Activated T-helper 9 cell treated with anti-CD3 and anti-CD28 coated beads, Interleukin-2, amount 50 U/mL, for 16 hours (primary cell): ENCODE results near the gene CASKIN1.

Experiments used
- DNase-seq: peaks from one replicate; pipeline ENCODE4 v3.0.0-alpha.2; 2020; ENCODE audit warnings: low read depth

CASKIN1 gene

DNA sequence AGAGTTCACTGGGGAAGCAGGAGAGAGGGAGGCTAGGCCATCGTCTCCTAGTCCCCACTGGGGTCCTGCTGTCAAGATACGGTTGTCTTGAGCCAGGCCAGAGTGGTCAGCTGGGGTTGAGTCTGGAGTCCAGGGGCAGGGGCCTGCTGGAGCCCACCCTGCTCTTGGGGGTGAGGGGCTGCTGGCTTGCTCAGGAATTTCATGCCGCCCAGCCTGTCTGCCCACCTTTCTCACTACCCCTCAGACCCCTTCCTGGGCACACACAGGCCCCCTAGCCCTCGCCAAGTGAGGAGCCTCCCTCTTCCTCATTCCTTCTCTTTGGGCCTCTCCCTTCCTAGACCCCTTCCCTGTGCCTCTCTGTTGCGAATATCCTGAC is 39.6 kb downstream of the CASKIN1 start:
- DNase-seq: no peak

DNA sequence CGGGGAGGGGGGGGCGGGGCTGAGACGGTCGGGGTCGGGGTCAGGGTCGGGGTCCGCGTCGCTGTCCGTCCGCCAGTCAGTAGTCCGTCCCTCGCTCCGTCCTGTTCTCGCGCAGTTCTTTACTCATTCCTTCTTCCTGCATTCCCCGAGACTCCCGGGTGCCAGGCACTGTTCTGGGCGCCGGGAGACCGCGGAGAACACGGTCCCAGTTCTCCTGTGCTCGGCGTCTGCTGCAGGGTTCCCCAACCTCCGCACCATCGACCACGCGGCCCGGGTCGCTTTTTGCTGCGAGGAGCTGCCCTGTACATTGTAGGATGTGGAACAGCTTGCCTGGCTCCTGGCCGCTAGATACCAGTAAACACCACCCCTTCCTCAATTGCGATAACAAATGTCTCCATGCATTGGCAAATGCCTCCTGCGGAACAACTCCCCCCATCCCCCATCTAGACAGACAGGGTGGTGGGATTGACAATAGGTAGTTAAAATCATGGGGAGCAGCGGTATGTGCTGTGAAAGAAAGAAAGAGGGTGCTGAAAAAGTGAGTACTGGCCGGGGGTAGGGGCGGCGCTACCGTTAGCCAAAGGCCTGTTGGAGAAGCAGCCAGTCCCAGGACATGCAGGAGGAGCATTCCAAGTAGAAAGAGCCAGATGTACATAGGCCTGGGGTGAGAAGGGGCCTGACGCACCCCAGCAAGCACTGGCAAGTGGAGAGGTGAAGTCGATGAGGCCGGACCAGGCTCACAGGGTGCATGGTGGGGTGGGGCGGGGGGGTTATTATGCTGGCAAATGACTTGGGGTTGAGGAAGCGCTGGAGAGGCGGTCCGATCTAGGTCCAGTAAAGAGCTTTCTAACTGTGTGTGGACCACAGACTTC is 40.2 kb downstream of the CASKIN1 start:
- DNase-seq: no peak

GRCh38 chr16:2155091-2155950 is 41.1 kb downstream of the CASKIN1 start, which contains the start of gene TRAF7:
TRAF7 (plus strand) TSS chr16:2155782; CDS start chr16:2163921, 8,139 bp downstream.
- DNase-seq: peak; percentile 96

DNA sequence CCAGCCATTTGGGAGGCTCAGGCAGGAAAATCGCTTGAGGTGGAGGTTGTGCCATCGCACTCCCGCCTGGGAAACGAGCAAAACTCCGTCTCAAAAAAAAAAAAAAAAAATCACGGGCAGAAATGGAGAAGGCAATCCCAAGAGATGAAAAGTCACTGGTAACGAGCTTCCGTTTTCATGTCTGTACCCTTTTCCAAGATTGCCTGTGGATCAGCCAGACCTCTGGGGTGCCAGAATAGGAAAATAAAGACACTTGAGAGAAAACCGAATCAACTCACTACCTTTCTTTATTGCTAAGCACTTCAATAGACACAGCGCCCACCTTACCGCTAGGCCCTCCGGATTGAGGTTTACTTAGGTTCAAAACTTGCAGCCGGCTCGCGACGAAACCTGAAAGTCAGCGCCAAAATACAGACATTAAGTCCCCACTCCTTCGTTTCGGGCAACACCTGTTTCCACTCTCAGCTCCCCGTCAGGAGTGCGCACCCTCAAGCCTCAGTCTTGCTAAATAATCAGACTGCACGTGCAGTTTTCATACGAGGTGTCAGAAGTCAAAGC is 41.8 kb downstream of the CASKIN1 start:
- no peak for DNase-seq

- no peak for DNase-seq
Observed at GRCh38 chr16:2152695-2153506, 43.5 kb downstream of the CASKIN1 start.

- DNase-seq: no peak
Observed at GRCh38 chr16:2151188-2152091, 45.0 kb downstream of the CASKIN1 start.

GRCh38 chr16:2150418-2151187 is 45.8 kb downstream of the CASKIN1 start:
- DNase-seq: no peak

- DNase-seq: no peak
Observed at GRCh38 chr16:2149630-2150417, 46.6 kb downstream of the CASKIN1 start.

- DNase-seq: no peak
Observed at GRCh38 chr16:2148714-2149629, 47.4 kb downstream of the CASKIN1 start.

GRCh38 chr16:2147981-2148671 is 48.3 kb downstream of the CASKIN1 start, which contains the start of gene RAB26:
RAB26 (plus strand) TSS chr16:2148625; CDS start chr16:2148784, 159 bp downstream.
- DNase-seq: peak; percentile 53

DNA sequence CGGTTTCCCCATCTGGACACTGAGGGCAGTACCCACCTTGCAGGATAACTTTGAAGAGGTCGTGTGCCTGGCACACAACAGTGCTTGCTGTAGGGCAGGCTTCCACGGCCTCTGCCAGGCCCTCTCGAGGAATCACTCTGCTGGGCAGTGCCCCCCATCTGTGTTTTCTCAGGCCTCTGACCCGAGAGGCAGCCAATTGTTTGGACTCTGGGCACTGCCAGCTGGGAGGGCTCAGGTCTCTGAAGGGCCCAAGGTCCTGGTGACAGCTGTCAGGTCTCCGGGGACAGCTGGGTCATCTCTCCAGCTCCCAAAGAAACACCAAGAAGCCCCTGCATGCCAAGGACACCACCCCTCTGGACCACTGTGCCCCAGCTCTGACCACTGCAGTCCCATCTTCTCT is 49.0 kb downstream of the CASKIN1 start:
- no peak for DNase-seq

DNA sequence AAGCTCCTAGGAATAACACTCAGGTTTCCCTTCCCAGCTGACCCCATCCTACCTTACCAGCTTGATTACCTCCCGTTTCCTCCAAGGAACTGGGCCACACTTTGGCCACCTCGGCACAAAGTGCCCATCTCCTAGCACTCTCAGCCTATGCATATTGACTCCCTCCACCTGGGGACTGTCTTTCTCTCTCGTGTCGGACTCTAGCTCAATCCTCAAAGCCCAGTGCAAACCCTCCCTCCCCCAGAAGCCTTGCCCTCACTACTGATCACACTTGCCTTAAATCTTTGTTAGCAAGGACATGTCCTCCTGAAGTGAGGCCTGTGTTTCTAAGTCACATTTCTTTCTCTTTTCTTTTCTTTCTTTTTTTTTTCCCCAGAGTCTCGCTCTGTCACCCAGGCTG is 50.6 kb downstream of the CASKIN1 start:
- DNase-seq: no peak

- DNase-seq: no peak
Observed at GRCh38 chr16:2143878-2144485, 52.4 kb downstream of the CASKIN1 start.

DNA sequence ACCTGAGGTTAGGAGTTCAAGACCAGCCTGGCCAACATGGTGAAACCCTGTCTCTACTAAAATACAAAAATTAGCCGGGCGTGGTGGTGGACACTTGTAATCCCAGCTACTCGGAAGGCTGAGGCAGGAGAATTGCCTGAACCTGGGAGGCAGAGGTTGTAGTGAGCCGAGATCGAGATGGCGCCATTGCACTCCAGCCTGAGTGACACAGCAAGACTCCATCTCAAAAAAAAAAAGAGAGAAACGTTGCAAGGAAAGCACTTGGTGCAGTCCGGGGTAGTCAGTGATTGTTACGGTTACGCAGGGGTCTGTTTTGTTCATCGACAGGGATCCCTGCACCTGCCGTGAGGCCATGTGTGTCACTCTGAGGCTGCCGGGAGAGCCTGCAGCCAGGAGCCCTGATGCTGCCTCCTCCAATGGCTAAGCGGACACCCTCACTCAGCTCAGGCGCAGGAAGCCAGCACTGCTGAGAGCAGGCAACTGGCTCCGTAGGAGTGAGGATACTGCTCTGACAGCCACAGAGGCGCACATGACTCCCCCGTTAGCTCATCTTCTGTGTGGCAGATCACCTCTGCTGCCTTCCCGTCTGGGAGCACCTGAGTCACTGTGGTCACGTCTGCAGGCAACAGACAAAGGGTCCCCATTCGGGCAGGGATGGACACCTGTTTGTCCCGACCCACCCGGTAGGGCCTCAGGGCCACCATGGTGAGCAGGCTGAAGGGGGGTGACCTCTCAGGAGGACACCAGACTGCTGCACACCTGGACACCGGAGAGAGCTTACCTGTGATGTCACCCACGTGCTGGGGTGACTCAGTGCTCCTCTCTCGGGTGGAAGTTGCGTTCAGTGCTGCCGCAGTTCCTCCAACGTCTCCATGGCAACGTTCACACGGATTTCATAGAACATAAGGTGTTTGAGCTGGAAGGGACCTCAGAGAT is 53.2 kb downstream of the CASKIN1 start:
- no peak for DNase-seq

GRCh38 chr16:2135770-2136490 is 60.5 kb downstream of the CASKIN1 start, which contains the start of gene PKD1:
PKD1 (minus strand) TSS chr16:2135898; CDS start chr16:2135689, 209 bp downstream.
- DNase-seq: peak; percentile 97
